Neutrophil (primary cell): ENCODE results near the gene CLASP1.

ENCODE experiments used
- H3K27ac ChIP-seq: fragments of 200-600 bp; sonication (generic); 2 replicates; pipeline ENCODE4 v1.5.1; 2016; ENCODE audit warnings: mild to moderate bottlenecking, moderate library complexity
- H3K27me3 ChIP-seq: fragments of 200-600 bp; sonication (generic); 2 replicates; pipeline ENCODE4 v1.6.0; 2016; ENCODE audit warnings: mild to moderate bottlenecking
- H3K36me3 ChIP-seq: fragments of 200-600 bp; sonication (generic); 2 replicates; pipeline ENCODE4 v1.5.1; 2017
- H3K4me1 ChIP-seq, 2 experiments: fragments of 200-600 bp in 1 of 2; sonication (generic) in 1 of 2; 1 replicate in 1 of 2; 2 replicates in 1 of 2; pipeline versions ENCODE4 v1.5.1 to v1.6.1; 2013 to 2016; ENCODE audit warnings: low read depth in 1 of 2, low read length in 1 of 2, mild to moderate bottlenecking in 1 of 2, moderate library complexity in 1 of 2; ENCODE audit not compliant: control insufficient read depth in 1 of 2, insufficient read depth in 1 of 2
- H3K4me3 ChIP-seq, 2 experiments: fragments of 200-600 bp in 1 of 2; sonication (generic) in 1 of 2; 1 replicate in 1 of 2; 2 replicates in 1 of 2; pipeline ENCODE4 v1.5.1; 2013 to 2016; ENCODE audit warnings: low read depth in 1 of 2, low read length in 1 of 2, mild to moderate bottlenecking in 1 of 2, moderate library complexity in 1 of 2
- H3K9me3 ChIP-seq: fragments of 200-600 bp; sonication (generic); 2 replicates; pipeline ENCODE4 v1.5.1; 2016
- TF ChIP-seq, protein P1 (sequence below): fragments of 200-600 bp; sonication (generic); IDR thresholded peaks from 2 replicates; pipeline ENCODE4 v1.5.1; 2016; ENCODE audit warnings: antibody characterized with exemption

Gene CLASP1

DNA sequence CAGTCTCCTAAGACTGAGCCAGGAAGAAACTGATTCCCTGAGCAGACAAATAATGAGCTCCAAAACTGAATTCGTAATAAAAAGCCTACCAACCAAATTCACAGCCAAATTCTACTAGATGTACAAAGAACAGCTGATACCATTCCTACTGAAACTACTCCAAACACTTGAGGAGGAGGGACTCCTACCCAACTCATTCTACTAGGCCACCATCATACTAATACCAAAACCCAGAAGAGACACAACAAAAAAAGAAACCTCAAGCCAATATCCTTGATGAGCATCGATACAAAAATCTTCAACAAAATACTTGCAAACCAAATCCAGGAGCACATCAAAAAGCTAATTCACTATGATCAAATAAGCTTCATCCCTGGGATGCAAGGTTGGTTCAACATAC, 98.6 kb downstream of the CLASP1 start:
- Histone ChIP-seq H3K4me3 (no peak overlapping the region), H3K4me1 (no peaks in the 10 kb centered on the region), H3K27ac (no peak overlapping the region), H3K9me3 (no peaks in the 10 kb centered on the region), H3K36me3 (no peaks in the 10 kb centered on the region), H3K27me3 (no peaks in the 10 kb centered on the region)
- TF ChIP-seq, protein P1, sequence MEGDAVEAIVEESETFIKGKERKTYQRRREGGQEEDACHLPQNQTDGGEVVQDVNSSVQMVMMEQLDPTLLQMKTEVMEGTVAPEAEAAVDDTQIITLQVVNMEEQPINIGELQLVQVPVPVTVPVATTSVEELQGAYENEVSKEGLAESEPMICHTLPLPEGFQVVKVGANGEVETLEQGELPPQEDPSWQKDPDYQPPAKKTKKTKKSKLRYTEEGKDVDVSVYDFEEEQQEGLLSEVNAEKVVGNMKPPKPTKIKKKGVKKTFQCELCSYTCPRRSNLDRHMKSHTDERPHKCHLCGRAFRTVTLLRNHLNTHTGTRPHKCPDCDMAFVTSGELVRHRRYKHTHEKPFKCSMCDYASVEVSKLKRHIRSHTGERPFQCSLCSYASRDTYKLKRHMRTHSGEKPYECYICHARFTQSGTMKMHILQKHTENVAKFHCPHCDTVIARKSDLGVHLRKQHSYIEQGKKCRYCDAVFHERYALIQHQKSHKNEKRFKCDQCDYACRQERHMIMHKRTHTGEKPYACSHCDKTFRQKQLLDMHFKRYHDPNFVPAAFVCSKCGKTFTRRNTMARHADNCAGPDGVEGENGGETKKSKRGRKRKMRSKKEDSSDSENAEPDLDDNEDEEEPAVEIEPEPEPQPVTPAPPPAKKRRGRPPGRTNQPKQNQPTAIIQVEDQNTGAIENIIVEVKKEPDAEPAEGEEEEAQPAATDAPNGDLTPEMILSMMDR = no peak

DNA sequence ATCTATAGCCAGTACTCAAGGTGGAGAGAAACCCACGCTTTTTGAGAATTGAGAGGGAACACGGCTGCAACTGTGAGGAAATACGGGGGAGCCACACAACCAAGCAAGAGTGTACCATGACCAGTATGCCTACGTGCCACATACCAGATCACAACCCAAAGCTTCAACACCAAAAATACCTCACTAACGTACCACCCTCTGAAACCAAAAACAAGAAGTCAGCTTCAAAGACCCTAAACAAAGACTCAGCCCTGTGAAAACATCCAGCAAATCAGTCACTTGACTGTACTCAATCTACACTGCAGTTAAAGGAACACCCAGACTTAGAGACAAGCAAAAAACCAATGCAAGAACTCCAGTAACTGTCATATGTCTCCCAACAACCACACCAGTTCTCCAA, 101.6 kb downstream of the CLASP1 start:
- TF ChIP-seq, protein P1 = no peak
- H3K4me1 ChIP-seq = peaks cover 0 to 7% of the 10 kb centered on the region in 2 experiments
- no peaks in the 10 kb centered on the region for H3K9me3 ChIP-seq
- no peak overlapping the region for H3K27ac ChIP-seq
- H3K4me3 ChIP-seq = no peak overlapping the region
- H3K27me3 ChIP-seq = no peaks in the 10 kb centered on the region
- H3K36me3 ChIP-seq = no peaks in the 10 kb centered on the region

DNA sequence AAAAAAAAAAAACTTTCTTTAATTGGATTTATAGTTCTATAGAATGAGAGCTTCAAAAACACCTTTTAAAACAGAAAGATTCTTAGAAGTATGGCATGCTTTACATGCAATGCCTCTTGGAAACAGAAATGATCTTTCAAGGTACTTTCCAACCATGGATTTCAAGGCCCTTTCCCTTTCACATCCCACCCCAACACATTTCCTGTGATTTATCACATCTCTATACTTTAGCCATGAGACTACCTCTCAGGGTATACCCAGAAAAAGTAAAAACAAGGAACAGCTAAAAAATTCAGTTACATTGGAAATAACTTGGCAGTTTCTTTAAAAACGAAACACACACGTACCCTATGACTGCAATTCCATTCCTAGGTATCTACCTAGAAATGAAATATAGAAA, 103.3 kb downstream of the CLASP1 start:
- no peak overlapping the region for H3K27ac ChIP-seq
- H3K9me3 ChIP-seq = no peaks in the 10 kb centered on the region
- no peaks in the 10 kb centered on the region for H3K27me3 ChIP-seq
- TF ChIP-seq, protein P1 = no peak
- no peaks in the 10 kb centered on the region for H3K36me3 ChIP-seq
- no peak overlapping the region for H3K4me3 ChIP-seq
- H3K4me1 ChIP-seq = peaks cover 0 to 7% of the 10 kb centered on the region in 2 experiments

DNA sequence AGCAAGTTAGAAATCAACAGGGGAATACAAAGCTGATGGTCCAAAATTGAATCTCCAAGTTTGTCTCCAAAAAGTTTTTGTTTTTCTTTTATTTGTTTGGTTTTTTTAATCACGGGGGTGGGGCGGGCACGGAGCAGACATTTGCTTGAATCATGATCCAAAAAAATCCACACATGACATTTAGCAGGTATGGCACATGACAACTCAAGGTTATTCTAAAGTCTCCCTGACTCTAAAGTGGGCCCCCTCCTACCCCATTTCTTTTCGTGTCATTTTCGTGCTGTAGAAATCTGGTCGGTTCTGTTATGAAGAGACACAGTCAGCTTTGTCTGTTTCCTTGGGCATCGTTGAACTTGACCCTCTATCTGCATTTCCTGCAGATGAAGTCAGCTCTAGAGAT, 104.0 kb downstream of the CLASP1 start:
- Histone ChIP-seq H3K27ac (no peak overlapping the region), H3K9me3 (no peaks in the 10 kb centered on the region), H3K4me3 (no peak overlapping the region), H3K27me3 (no peaks in the 10 kb centered on the region), H3K36me3 (no peaks in the 10 kb centered on the region), H3K4me1 (peaks cover 0 to 7% of the 10 kb centered on the region in 2 experiments)
- TF ChIP-seq, protein P1 = no peak

DNA sequence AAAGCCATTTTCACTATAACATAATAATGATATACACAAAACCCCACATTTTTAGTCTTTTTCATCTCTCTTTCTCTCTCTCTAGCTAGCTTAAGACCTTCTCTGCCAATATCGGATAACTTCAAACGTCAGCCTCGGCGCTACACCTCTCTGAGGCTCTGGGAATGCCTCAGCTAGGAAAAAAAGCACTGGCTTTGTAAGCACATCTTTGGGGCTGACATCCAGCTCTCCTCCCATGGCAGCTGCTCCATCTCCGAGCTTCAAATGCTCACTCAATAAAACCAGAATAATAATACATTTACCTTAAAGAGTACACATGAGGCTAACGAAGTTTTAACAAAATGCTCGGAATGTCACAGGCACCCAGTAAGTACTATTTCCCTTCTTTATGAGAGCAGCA, 107.8 kb downstream of the CLASP1 start:
- Histone ChIP-seq H3K4me3 (no peak overlapping the region), H3K36me3 (no peaks in the 10 kb centered on the region), H3K4me1 (peaks cover 0 to 7% of the 10 kb centered on the region in 2 experiments), H3K9me3 (no peaks in the 10 kb centered on the region), H3K27me3 (no peaks in the 10 kb centered on the region), H3K27ac (no peak overlapping the region)
- TF ChIP-seq, protein P1 = no peak
